AG09319 (cell line): ENCODE results near the gene SLC16A1.
"Not testable (repeated sequence)": the region's sequence is repeated elsewhere in the genome, so short reads cannot be mapped to it uniquely, and the experiment has no call there.

Experiments
- DNase-seq: peaks from one replicate; pipeline ENCODE4 v3.0.0-alpha.2; 2010; ENCODE audit warnings: low read depth; ENCODE audit errors: extremely low read depth
- TF ChIP-seq, protein P1 (sequence below): IDR thresholded peaks from 2 replicates; pipeline ENCODE4 v1.5.1; 2011; ENCODE audit warnings: low read depth, mild to moderate bottlenecking, inconsistent platforms, low read length, moderate library complexity

Gene SLC16A1

DNA sequence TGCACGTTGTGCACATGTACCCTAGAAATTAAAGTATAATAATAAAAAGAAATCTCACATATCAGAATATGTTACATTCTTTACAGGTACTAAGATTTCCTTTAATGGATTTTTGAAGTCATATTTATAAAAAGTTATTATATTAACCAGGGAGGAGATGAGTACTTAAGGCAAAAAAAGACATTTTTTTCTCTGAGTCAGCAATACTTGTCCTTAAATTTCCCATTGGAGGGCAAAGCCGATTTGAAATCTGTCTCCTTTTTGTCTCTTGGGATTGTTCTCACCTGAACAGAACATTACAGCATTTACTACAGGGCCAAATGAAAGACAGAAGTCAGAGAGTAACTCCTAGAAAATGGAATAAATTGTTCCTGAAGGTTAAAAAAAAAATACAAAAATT lies 26.3 kb upstream of the SLC16A1 start:
- no peak for DNase-seq
- TF ChIP-seq, protein P1, sequence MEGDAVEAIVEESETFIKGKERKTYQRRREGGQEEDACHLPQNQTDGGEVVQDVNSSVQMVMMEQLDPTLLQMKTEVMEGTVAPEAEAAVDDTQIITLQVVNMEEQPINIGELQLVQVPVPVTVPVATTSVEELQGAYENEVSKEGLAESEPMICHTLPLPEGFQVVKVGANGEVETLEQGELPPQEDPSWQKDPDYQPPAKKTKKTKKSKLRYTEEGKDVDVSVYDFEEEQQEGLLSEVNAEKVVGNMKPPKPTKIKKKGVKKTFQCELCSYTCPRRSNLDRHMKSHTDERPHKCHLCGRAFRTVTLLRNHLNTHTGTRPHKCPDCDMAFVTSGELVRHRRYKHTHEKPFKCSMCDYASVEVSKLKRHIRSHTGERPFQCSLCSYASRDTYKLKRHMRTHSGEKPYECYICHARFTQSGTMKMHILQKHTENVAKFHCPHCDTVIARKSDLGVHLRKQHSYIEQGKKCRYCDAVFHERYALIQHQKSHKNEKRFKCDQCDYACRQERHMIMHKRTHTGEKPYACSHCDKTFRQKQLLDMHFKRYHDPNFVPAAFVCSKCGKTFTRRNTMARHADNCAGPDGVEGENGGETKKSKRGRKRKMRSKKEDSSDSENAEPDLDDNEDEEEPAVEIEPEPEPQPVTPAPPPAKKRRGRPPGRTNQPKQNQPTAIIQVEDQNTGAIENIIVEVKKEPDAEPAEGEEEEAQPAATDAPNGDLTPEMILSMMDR = no peak

DNA sequence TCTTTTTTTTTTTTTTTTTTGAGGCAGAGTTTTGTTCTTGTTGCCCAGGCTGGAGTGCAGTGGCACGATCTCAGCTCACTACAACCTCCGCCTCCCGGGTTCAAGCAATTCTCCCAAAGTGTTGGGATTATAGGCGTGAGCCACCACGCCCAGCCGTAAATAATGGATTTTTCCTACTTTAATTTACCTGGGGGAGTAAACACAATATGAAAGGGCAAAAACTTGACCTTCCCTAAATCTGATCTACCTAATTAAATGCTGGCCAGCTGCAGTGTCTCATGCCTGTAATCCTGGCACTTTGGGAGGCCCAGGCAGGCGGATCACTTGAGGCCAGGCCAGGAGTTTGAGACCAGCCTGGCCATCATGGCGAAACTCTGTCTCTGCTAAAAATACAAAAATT lies 25.8 kb upstream of the SLC16A1 start:
- DNase-seq = not testable (repeated sequence)

DNA sequence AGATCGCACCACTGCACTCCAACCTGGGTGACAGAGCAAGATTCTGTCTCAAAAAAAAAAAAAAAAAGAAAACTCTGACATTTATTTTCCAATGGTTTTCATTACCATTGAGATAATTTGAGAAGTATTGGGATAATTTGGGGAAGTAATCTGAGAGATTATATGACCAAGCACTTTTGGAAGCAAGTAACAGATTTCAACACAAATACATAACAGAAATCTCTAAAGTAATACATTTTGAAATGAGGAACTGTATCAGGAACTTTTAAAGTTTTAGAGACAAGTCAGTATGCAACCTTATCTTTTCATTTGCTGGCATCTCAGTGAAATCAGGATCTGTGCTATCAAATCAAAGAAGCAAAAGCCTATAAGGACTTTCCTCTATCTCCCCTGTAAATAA lies 25.4 kb upstream of the SLC16A1 start:
- TF ChIP-seq, protein P1 = no peak
- no peak for DNase-seq

DNA sequence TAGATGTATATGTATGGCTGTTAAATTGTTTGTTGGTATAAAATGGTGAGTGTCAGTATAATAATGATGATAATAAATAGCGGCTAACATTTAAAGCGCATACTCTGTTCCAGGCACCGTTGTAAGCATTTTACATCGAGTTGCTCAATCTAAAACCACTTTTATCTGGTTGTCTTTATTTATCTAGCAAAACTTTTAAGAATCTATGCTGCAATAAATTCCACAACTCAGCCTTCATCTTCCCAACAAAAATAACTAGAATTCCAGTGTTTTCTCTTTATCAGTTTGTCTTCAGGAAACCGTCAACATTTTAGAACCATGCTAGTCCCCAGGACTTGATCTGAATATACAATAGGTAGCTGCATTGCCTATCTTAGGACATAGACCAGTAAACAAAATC lies 19.3 kb upstream of the SLC16A1 start:
- DNase-seq = no peak
- TF ChIP-seq, protein P1 = no peak

DNA sequence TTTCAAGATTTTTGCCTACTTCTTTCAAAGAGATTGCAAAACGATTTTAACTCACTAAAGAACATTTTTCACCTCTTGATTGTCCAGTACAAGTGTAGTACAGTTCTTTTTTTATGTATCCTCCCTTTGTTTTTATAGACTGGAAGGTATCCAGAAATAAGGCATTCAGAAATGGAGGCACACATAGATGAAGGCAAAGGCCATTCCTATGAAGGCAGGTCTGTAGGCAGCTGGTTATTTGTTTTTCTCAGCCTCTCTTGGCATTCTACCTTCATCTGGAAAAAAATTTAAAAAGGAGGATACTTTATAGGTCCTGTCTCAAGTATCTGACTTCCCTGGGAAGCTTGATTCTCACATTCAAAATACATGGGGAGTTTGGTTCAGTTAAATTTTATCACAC lies 18.6 kb upstream of the SLC16A1 start:
- no peak for DNase-seq
- TF ChIP-seq, protein P1 = no peak

DNA sequence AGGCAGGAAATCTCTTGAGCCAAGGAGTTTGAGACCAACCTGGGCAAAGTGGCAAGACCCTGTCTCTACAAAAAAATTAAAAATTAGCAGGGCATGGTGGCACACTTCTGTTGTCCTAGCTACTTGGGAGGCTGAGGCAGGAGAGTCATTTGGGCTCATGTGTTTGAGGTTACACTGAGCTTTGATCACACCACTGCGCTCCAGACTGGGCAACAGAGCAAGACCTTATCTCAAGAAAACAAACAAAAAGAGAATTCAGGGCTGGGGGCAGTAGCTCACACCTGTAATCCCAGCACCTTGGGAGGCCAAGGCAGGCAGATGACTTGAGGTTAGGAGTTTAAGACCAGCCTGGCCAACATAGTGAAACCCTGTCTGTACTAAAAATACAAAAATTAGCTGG lies 17.8 kb upstream of the SLC16A1 start:
- no peak for DNase-seq
- TF ChIP-seq, protein P1 = no peak

DNA sequence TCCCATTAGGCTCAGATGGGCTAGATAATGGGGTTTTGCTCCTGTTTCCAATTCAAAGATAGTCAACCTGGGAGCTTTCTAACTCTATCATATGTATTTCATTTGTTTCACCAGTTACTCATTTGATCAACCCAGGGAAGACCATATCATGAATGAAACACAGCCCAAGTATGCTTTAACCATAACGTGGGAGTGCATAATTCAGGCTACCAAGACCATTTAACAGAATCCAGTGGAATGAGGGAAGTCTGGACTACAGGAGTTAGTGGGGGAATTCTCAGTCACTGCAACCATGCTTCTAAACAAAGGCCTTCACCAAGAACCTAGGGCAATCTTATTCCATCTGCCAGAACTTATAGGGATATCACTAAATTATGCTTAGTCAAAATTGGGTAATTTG lies 15.0 kb upstream of the SLC16A1 start:
- TF ChIP-seq, protein P1 = no peak
- no peak for DNase-seq

DNA sequence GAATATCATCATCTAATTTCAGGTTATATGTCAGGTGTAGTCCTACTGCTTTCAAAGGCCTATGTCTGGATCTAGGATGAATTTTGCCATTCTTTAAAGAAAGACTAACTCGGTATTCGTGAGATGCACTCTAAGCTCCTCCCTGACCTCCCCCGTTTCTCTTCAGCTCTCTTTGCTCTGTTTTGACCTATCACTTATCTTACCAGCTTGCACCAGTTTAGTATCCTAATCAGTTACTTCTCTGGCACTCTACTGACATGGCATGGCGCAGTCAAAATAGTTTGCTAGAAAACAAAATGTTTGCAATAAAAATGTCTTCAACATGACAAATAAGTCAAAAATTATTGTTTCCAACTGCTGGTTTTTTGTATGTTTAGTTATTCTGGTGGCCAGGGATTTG lies 8.4 kb upstream of the SLC16A1 start:
- no peak for DNase-seq
- TF ChIP-seq, protein P1 = no peak
